BLaER1 treated with 17β-estradiol and CSF1 and Interleukin-3, amounts not matched to agents 10 nM and 100 nM (cell line): ENCODE measurements around the gene PPP4C.

Source experiments
- H3K27ac ChIP-seq, 11 experiments: shearing (Covaris generic); formaldehyde crosslinking; 2 replicates each; pipeline ENCODE4 v1.8.1; 2022
- H3K27me3 ChIP-seq, 11 experiments: shearing (Covaris generic); formaldehyde crosslinking; 2 replicates each; pipeline ENCODE4 v1.8.1; 2022
- H3K36me3 ChIP-seq, 11 experiments: shearing (Covaris generic); formaldehyde crosslinking; 2 replicates each; pipeline ENCODE4 v1.8.1; 2022
- H3K4me1 ChIP-seq, 10 experiments: shearing (Covaris generic); formaldehyde crosslinking; 2 replicates each; pipeline ENCODE4 v1.8.1; 2022
- H3K4me2 ChIP-seq, 11 experiments: shearing (Covaris generic); formaldehyde crosslinking; 2 replicates each; pipeline ENCODE4 v1.8.1; 2022
- H3K4me3 ChIP-seq, 10 experiments: shearing (Covaris generic); formaldehyde crosslinking; 2 replicates each; pipeline ENCODE4 v1.8.1; 2022
- H3K9ac ChIP-seq, 11 experiments: shearing (Covaris generic); formaldehyde crosslinking; 2 replicates each; pipeline ENCODE4 v1.8.1; 2022
- H3K9me3 ChIP-seq, 11 experiments: shearing (Covaris generic); formaldehyde crosslinking; replicated peaks in 1 of 11; 2 replicates each; pipeline ENCODE4 v1.8.1; 2022
- H4K20me1 ChIP-seq, 11 experiments: shearing (Covaris generic); formaldehyde crosslinking; 2 replicates each; pipeline ENCODE4 v1.8.1; 2022
- Cebpa-rat ChIP-seq, 11 experiments: shearing (Covaris generic); IDR thresholded peaks; 2 replicates each; pipeline ENCODE4 v1.8.1; 2022

PPP4C gene

DNA sequence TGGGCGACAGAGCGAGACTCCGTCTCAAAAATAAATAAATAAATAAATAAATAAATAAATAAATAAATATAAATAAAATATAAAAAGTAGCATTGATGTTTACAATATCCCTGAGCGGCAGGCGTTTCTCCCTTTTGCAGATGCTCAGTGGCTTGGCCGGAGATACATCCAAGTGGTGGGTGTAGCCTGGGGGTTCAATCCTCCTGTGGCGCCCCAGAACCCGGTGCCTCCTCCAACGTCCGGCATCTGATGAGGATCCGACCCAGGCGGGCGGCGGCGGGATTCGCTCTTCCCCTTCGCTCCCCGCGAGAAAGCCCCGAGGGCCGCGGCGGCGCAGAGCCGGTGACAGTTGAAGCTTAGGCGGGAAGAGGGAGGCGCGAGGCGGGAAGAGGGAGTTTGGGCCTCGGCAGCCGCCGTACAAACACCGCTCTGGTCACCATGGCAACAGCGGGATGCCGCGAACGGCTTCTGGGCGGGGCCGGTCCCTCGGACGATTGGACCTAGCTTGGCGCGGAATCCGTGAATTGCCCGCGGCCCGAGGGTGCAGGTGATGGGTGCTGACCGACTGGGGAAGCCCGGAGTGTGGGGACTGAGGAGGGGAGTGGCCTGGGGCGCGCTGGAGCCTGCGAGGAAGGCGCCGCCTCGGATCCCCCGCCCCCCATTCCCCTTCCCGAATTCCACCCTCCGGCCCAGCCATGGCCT lies 23.0 kb upstream of the PPP4C start:
- Histone ChIP-seq H3K4me2 (peak overlapping the region; percentile 91 to 100 (median 98)), H3K9ac (peak overlapping the region; percentile 74 to 90 (median 85)), H3K36me3 (no peaks in the 10 kb centered on the region), H3K9me3 (no peaks in the 10 kb centered on the region), H3K4me1 (peaks cover 18 to 41% (median 36%) of the 10 kb centered on the region in 10 experiments), H3K27ac (peak overlapping the region in 10 of 11 experiments; percentile 30 to 89 (median 85); a peak in 19 of 22 replicates), H3K4me3 (peak overlapping the region; percentile 75 to 89 (median 79)), H4K20me1 (no peaks in the 10 kb centered on the region; a peak in 1 of 22 replicates), H3K27me3 (no peaks in the 10 kb centered on the region)
- TF ChIP-seq Cebpa-rat (IDR thresholded peaks at IDR 0.05): 0 out of 22 replicates have a peak, but pooled peaks of 1 of the 11 experiments have one; percentile 4

DNA sequence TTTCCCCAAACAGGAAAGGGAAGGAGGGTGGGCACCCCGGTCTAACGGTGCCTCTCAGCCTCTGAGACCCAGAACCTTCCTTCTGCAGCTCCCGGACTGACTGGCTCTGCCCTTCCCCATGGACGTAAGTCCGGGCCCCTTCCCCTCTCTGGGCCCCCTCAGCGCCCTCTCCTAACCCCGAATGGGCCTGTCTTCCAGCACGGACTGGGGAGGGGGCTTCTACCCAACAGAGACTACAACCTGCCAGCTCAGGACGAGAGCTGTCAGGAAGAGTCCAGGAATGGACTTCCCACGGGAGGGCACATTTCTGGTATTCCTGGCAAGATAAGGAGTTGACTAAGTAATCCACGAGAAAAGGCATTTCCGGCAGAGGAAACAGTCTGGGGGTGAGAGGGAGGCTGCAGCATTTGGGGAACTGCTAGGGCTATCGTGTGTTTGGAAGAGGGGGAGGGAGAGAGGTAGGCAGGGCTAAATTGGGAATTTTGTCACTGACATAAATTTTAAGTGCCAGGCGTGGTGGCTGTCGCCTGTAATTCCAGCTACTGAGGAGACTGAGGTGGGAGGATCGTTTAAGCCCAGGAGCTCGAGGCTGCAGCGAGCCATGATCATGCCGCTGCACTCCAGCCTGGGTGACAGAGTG lies 22.3 kb upstream of the PPP4C start:
- Histone ChIP-seq H3K4me3 (peak overlapping the region; percentile 75 to 89 (median 79)), H4K20me1 (no peaks in the 10 kb centered on the region; a peak in 1 of 22 replicates), H3K27ac (peak overlapping the region in 10 of 11 experiments; percentile 30 to 89 (median 85); a peak in 18 of 22 replicates), H3K9me3 (no peaks in the 10 kb centered on the region), H3K9ac (peak overlapping the region; percentile 74 to 90 (median 85)), H3K4me1 (peaks cover 18 to 41% (median 36%) of the 10 kb centered on the region in 10 experiments), H3K4me2 (peak overlapping the region; percentile 91 to 100 (median 98)), H3K36me3 (no peaks in the 10 kb centered on the region), H3K27me3 (no peaks in the 10 kb centered on the region)
- no peak for TF ChIP-seq Cebpa-rat (IDR thresholded peaks at IDR 0.05)

DNA sequence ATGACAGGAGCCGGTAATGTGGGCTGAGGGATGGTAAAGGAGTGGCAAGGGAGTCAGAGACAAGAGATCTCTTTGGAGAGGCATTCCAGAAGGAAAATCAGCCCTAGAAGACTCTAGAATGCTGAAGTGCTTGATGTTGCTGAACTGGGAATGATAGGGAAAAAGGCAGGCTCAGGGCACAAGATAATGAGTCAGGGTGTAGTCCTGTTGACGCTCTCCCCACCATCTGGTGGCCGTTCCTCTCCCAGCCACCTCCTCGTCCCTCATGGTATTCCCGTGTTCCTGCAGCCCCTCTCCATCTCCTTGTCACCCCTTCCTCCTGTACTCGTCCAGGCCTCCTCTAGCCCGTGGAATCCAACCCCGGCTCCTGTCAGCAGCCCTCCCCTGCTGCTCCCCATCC lies 21.3 kb upstream of the PPP4C start:
- Histone ChIP-seq H3K36me3 (peaks cover 0 to 6% (median 0%) of the 10 kb centered on the region in 11 experiments; a peak in 4 of 22 replicates), H3K4me3 (no peak overlapping the region; a peak in 1 of 20 replicates), H3K9me3 (no peaks in the 10 kb centered on the region), H3K9ac (peak overlapping the region in 7 of 11 experiments; percentile 1 to 90 (median 44); a peak in 6 of 22 replicates), H3K27me3 (no peaks in the 10 kb centered on the region), H3K27ac (no peak overlapping the region), H4K20me1 (no peaks in the 10 kb centered on the region; a peak in 1 of 22 replicates), H3K4me1 (peaks cover 18 to 41% (median 36%) of the 10 kb centered on the region in 10 experiments), H3K4me2 (peak overlapping the region in 10 of 11 experiments; percentile 91 to 100 (median 98); a peak in 14 of 22 replicates)
- no peak for TF ChIP-seq Cebpa-rat (IDR thresholded peaks at IDR 0.05)

DNA sequence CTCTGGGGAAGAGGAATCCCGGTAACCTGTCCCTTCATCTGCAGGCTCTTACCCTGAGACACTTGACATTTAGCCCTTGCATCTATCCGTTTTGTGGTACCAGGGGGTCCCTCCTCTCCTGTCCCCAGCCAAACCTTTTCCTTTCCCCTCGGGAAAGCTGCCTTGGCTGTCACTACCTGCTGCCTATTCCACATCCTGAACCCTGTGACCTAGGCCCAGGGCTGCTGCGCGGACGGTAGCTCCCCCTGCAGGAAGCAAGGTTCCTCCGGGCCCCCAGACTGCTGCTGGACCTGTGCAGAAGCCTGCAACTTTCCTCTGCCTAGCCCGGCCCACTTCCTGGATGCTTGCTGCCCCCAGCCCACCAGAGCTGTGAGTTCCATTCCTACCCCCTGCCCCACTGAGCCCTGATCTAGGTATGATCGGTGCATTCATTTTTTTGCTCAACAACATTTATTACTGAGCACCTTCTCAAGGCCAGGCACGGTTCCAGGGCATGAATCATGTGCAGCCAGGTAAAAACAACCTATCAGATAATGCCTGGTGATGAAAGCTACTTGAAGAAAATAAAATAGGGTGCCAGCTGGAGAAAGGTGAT lies 20.7 kb upstream of the PPP4C start:
- Histone ChIP-seq H3K4me3 (no peak overlapping the region), H3K4me2 (peak overlapping the region in 7 of 11 experiments; percentile 91 to 99 (median 97); a peak in 3 of 22 replicates), H3K36me3 (peaks cover 0 to 12% (median 5%) of the 10 kb centered on the region in 11 experiments; a peak in 5 of 22 replicates), H3K27me3 (no peaks in the 10 kb centered on the region), H3K9me3 (no peaks in the 10 kb centered on the region), H3K9ac (peak overlapping the region in 6 of 11 experiments; percentile 7 to 85 (median 38); a peak in 6 of 22 replicates), H4K20me1 (no peaks in the 10 kb centered on the region; a peak in 1 of 22 replicates), H3K4me1 (peaks cover 18 to 41% (median 37%) of the 10 kb centered on the region in 10 experiments), H3K27ac (no peak overlapping the region)
- no peak for TF ChIP-seq Cebpa-rat (IDR thresholded peaks at IDR 0.05)

DNA sequence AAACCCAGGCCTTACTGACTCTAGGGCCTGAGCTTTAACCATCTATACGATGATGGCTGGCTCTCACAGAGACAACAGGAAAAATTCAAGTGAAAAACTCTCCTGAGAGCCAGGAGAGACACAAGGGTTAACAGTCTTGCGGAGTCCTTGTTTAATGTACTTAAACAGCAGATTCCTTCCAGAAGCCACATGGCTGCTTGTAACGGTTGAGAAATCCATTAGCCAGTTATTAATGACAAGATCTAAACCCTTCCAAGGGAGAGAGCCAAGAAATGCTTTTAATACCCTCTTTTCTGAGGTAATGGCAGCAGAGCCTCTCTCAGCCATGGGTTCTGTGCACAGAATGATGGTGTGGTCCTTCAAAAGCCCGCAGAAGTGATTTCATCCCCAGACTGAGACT lies 15.4 kb upstream of the PPP4C start:
- TF ChIP-seq Cebpa-rat (IDR thresholded peaks at IDR 0.05): no peak

DNA sequence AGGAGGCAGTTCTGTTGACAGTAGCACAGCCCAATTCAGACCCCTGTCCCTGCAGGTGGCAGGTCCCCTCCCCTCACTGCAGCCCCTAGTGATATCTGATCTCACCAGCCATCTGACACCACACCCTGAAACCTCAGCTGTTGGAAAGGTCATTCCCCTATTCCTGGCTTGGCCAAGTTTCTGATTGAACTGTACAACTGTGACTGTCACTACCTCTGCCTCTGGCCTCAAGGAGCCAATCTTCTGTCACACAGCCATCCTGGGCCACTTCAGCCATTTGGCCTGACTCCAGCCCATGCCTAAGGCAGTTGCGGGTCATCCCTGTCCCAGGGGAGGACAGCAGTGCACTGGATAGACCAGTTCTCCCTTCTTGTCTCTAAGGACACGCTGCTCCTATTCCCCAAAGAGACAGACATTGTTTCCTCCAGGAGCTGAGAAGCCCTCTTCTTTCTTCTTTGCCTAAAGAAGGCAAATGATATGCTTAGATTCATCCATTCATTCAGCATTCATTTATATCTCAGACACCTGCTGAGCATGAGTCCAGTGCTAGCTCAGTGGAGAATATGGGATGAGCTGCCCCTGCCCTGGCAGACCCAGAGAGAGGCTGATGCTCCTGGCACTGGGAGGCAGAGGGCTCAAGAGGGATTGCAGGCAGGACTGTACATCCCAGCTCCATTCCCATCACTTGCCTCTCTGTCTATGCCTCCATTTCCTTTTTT lies 14.8 kb upstream of the PPP4C start:
- peaks cover under 1 to 13% (median 9%) of the 10 kb centered on the region in 11 experiments; a peak in 13 of 22 replicates for H3K36me3 ChIP-seq
- H3K9ac ChIP-seq: 0 out of 22 replicates have a peak overlapping the region, but pooled peaks of 3 of the 11 experiments have one; percentile 11 to 19 (median 12)
- H3K4me3 ChIP-seq: no peak overlapping the region
- peak overlapping the region in 8 of 11 experiments; percentile 16 to 60 (median 34); a peak in 11 of 22 replicates for H3K4me2 ChIP-seq
- no peak for TF ChIP-seq Cebpa-rat (IDR thresholded peaks at IDR 0.05)
- H3K9me3 ChIP-seq: no peaks in the 10 kb centered on the region
- H3K4me1 ChIP-seq: peaks cover 15 to 33% (median 27%) of the 10 kb centered on the region in 10 experiments
- H3K27ac ChIP-seq: 0 out of 22 replicates have a peak overlapping the region, but pooled peaks of 1 of the 11 experiments have one; percentile 14
- no peaks in the 10 kb centered on the region for H3K27me3 ChIP-seq
- H4K20me1 ChIP-seq: peaks cover 3 to 4% (median 4%) of the 10 kb centered on the region in 11 experiments; a peak in 21 of 22 replicates

More for the DNA sequence above, 15.4 kb upstream of the PPP4C start:
- Histone ChIP-seq H3K4me1 (peaks cover 15 to 34% (median 27%) of the 10 kb centered on the region in 10 experiments), H3K27ac (0 out of 22 replicates have a peak overlapping the region, but pooled peaks of 1 of the 11 experiments have one; percentile 14), H3K36me3 (peaks cover 0 to 13% (median 7%) of the 10 kb centered on the region in 11 experiments; a peak in 5 of 22 replicates), H3K4me2 (peak overlapping the region in 7 of 11 experiments; percentile 30 to 60 (median 35); a peak in 10 of 22 replicates), H3K9ac (no peak overlapping the region), H3K9me3 (no peaks in the 10 kb centered on the region), H4K20me1 (no peaks in the 10 kb centered on the region; a peak in 1 of 22 replicates), H3K27me3 (no peaks in the 10 kb centered on the region), H3K4me3 (no peak overlapping the region)

DNA sequence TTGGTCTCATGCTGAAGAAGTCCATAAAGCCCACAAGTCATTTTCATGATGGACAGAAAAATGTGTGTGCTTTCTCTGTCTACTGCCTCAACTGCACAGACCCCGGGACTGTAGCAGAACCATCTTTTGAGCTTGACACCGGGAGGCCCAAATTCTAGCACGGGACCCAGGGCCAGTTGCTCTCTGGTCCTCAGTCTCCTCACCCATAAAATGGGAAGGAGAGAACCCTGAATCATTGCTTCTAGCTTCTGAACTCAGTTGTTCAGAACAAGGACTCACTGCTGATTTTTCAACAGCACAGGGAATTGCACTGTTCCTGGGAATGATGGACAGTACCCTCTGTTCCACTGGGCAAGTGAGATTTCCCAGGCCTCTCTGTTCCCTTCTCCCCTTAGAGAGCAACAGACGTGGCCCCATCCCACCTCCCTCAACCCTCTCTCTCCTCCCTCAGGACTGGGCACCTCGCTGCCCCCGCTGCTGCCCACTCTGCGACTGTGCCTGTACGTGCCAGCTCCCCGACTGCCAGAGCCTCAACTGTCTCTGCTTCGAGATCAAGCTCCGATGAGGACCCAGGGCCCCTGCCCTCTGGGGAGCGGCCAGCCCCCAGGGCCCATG lies 12.4 kb upstream of the PPP4C start:
- Histone ChIP-seq H4K20me1 (peaks cover 27 to 28% (median 28%) of the 10 kb centered on the region in 11 experiments), H3K4me3 (peak overlapping the region; percentile 86 to 99 (median 98)), H3K9me3 (no peaks in the 10 kb centered on the region), H3K36me3 (peaks cover 24 to 37% (median 31%) of the 10 kb centered on the region in 11 experiments), H3K4me1 (peaks cover 32 to 52% (median 45%) of the 10 kb centered on the region in 10 experiments), H3K27me3 (no peaks in the 10 kb centered on the region), H3K4me2 (peak overlapping the region; percentile 88 to 99 (median 94)), H3K27ac (peak overlapping the region; percentile 70 to 98 (median 94)), H3K9ac (peak overlapping the region; percentile 88 to 97 (median 93))
- no peak for TF ChIP-seq Cebpa-rat (IDR thresholded peaks at IDR 0.05)
